GM10266 (cell line): ENCODE results near the gene TMTC4.

Experiments used
- DNase-seq: peaks from one replicate; pipeline ENCODE4 v3.0.0; 2012; ENCODE audit errors: extremely low spot score
- CTCF ChIP-seq: IDR thresholded peaks from 2 replicates; pipeline ENCODE4 v1.5.1; 2012; ENCODE audit warnings: mild to moderate bottlenecking, low read depth; ENCODE audit not compliant: control insufficient read depth, insufficient read depth; ENCODE audit errors: missing control alignments

Gene TMTC4

GRCh38 chr13:100610391-100611347 lies 63.9 kb downstream of the TMTC4 start:
- no peak for DNase-seq
- no peak for TF ChIP-seq CTCF

- DNase-seq, result peak; percentile 72
- no peak for TF ChIP-seq CTCF
Observed at GRCh38 chr13:100608906-100609305, 65.7 kb downstream of the TMTC4 start.

- no peak for TF ChIP-seq CTCF
- DNase-seq, result no peak
Observed at GRCh38 chr13:100608489-100608888, 66.1 kb downstream of the TMTC4 start.

- no peak for TF ChIP-seq CTCF
- no peak for DNase-seq
Observed at GRCh38 chr13:100604918-100605710, 69.5 kb downstream of the TMTC4 start.

GRCh38 chr13:100602493-100603111 lies 72.0 kb downstream of the TMTC4 start:
- no peak for TF ChIP-seq CTCF
- no peak for DNase-seq

- TF ChIP-seq CTCF, result no peak
- no peak for DNase-seq
Observed at GRCh38 chr13:100601716-100602115, 72.9 kb downstream of the TMTC4 start.
